IMR-90 (cell line): ENCODE measurements around the gene SMTN.

ENCODE experiments used
- CTCF ChIP-seq: conservative IDR thresholded peaks from 2 replicates; pipeline ENCODE4 v1.5.1; 2012; ENCODE audit warnings: mild to moderate bottlenecking, low read depth, low read length, improper control_type of control experiment
- POLR2A ChIP-seq: IDR thresholded peaks from 2 replicates; pipeline ENCODE4 v1.6.1; 2012; ENCODE audit warnings: mild to moderate bottlenecking, low read depth, low read length
- USF2 ChIP-seq: fragments of 150-350 bp; IDR thresholded peaks from 2 replicates; pipeline ENCODE4 v1.6.1; 2017; ENCODE audit warnings: mild to moderate bottlenecking, antibody characterized with exemption, low read length, low read depth

GRCh38 chr22:31097941-31098631, 17.0 kb downstream of the SMTN start:
- no peak for TF ChIP-seq CTCF
- TF ChIP-seq USF2: no peak
- 0 out of 2 replicates have a peak, but pooled peaks have one; percentile 15 for TF ChIP-seq POLR2A
